Left lung (tissue), 10 donors: ENCODE data around the gene SLC22A1. TPM values are rescaled to one million over a fixed set of nuclear protein-coding genes. Genes with fewer than 3 reads are reported as not detected.
A peak's percentile ranks its signal among the peaks of the same experiment; 100 is the strongest.
"Not testable (repeated sequence)": the region's sequence is repeated elsewhere in the genome, so short reads cannot be mapped to it uniquely, and the experiment has no call there.

Experiments used
- ATAC-seq: fragments of 200-7000 bp; cut with Tn5 transposase; one replicate; pipeline ENCODE4 v1.9.1; 2020; ENCODE audit warnings: moderate library complexity
- DNase-seq, 4 donors: peaks; one replicate each; pipeline ENCODE4 v3.0.0-alpha.2; 2013 to 2020
- H3K27ac ChIP-seq, 2 donors: fragments of 200-600 bp; sonication (generic) in 1 of 2; one replicate each; pipeline versions ENCODE4 v1.5.0 to v1.8.0; 2020 to 2021
- H3K27me3 ChIP-seq, 2 donors: fragments of 200-600 bp; sonication (generic) in 1 of 2; one replicate each; pipeline versions ENCODE4 v1.5.0 to v1.8.0; 2020 to 2021
- H3K36me3 ChIP-seq, 2 donors: fragments of 200-600 bp; sonication (generic) in 1 of 2; one replicate each; pipeline versions ENCODE4 v1.5.0 to v1.8.0; 2020 to 2021
- H3K4me1 ChIP-seq, 2 donors: fragments of 200-600 bp; one replicate each; pipeline ENCODE4 v1.8.0; 2021
- H3K4me3 ChIP-seq, 2 donors: fragments of 200-600 bp; sonication (generic) in 1 of 2; one replicate each; pipeline versions ENCODE4 v1.5.0 to v1.8.0; 2020 to 2021; ENCODE audit warnings: mild to moderate bottlenecking in 1 of 2
- H3K9me3 ChIP-seq, 2 donors: fragments of 200-600 bp; sonication (generic) in 1 of 2; one replicate each; pipeline versions ENCODE4 v1.5.0 to v1.8.0; 2020 to 2021
- CTCF ChIP-seq, 2 donors: fragments of 200-600 bp; sonication (generic) in 1 of 2; IDR thresholded peaks; one replicate each; pipeline versions ENCODE4 v1.5.0 to v1.8.0; 2021; ENCODE audit warnings: antibody characterized with exemption in 2 of 2
- intact Hi-C, 2 donors: fragments of 100-400 bp; cut with DNase I; formaldehyde crosslinking; loops; one replicate each; pipeline versions ENCODE4 v1.11.2 to v1.14.2; 2022
- polyA plus RNA-seq, 6 donors: library from polyadenylated mRNA; unstranded; fragments of 120-200 nt; gene quantifications; one replicate each; pipeline ENCODE4 v1.2.1, GENCODE V29; 2013; ENCODE audit not compliant: insufficient read length in 6 of 6
- total RNA-seq, 2 donors: library from RNA; stranded (reverse); fragmentation: NEBNext Ultra II Directional; extraction: Animal tissue kit (Norgen Biotek cat#: 25700); gene quantifications; one replicate each; pipeline ENCODE4 v1.2.1, GENCODE V29; 2021
- donor health status: DM: no; HTN: yes; CAD: no.
- donor health status: DM: no; HTN: no; CAD: no.

SLC22A1 gene
- total and polyA plus RNA-seq, 8 donors = 0.24 to 2.7 (median 0.45) TPM

DNA sequence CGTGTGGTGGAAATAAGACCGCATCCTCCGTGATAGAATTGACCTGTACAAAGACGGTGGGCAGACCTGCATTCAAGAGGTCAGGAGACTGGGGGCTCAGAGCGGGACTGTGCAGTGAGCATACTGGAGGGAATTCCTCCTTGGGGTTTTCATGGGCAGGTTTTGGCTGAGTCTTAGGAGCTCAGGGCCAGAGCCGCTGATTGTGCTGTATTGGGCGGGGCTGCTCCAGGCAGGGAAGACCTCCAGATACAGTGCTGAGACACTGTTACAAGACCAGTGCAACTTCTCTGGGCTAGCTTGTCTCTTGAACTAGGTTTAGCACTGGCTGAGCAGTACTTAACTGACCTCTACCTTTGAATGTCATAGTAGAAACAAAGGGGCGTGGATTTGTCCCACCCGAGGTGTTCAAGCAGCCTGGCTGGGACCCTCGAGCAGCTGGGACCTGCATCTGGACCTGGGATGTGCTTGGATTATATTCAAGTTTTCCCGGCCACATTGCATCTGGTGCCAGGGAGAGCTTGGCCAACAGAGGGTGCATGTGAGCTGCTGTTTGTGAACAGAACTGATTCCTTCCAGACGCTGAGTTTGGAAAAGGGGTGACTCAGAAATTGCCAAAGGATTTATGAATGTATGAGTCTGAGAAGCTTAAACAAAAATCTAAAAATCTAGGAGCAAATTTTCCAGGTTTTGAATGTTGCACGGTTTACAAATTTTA lies 33.4 kb upstream of the SLC22A1 start:
- Histone ChIP-seq H3K27ac (no peak overlapping the region), H3K36me3 (peaks cover 0 to 100% of the 10 kb centered on the region in 2 donors), H3K4me3 (no peak overlapping the region), H3K9me3 (no peaks in the 10 kb centered on the region), H3K4me1 (no peaks in the 10 kb centered on the region), H3K27me3 (no peaks in the 10 kb centered on the region)
- peak; percentile 35 to 41 for TF ChIP-seq CTCF (IDR thresholded peaks at IDR 0.05)
- peak in 2 of 4 donors; percentile 44 to 63 for DNase-seq
- peak; percentile 70 for ATAC-seq
- intact Hi-C loops = loop anchor here in 1 of 2 donors (5.0 kb wide), 1 partner anchor 369 kb away; no protein-coding TSS in a partner anchor

- Histone ChIP-seq H3K4me3 (no peak overlapping the region), H3K27ac (no peak overlapping the region), H3K9me3 (no peaks in the 10 kb centered on the region), H3K36me3 (peaks cover 0 to 100% of the 10 kb centered on the region in 2 donors), H3K27me3 (no peaks in the 10 kb centered on the region), H3K4me1 (no peaks in the 10 kb centered on the region)
- intact Hi-C loops = loop anchor here in 1 of 2 donors (5.0 kb wide), 1 partner anchor 368 kb away; no protein-coding TSS in a partner anchor
- DNase-seq = no peak
- no peak for TF ChIP-seq CTCF (IDR thresholded peaks at IDR 0.05)
- no peak for ATAC-seq
These were observed 32.7 kb upstream of the SLC22A1 start for GRCh38 chr6:160088784-160089533.

DNA sequence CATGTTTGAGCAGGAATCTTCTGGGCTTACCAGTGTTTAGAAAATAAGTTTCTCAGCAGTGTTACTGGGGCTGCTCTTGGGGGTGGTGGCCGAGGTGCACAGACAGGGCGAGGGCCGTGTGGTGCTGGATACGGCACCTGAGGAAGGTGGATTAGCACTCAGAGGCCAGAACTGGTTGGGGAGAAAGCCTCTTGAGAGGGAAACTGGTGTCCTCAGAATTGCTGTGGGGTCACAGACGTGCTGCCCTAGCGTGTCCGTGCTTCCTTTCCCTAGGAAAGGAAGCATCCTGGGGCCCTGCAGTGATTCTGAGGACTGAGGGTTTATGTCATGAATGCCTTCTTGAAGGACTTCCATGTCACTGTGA lies 32.1 kb upstream of the SLC22A1 start:
- DNase-seq (no peak), ATAC-seq (no peak)
- TF ChIP-seq CTCF (IDR thresholded peaks at IDR 0.05) = no peak
- Histone ChIP-seq H3K36me3 (peaks cover 0 to 100% of the 10 kb centered on the region in 2 donors), H3K27ac (no peak overlapping the region), H3K27me3 (no peaks in the 10 kb centered on the region), H3K9me3 (no peaks in the 10 kb centered on the region), H3K4me1 (no peaks in the 10 kb centered on the region), H3K4me3 (no peak overlapping the region)
- intact Hi-C loops = loop anchor here in 1 of 2 donors (5.0 kb wide), 1 partner anchor 368 kb away; no protein-coding TSS in a partner anchor

GRCh38 chr6:160090442-160091239 lies 31.0 kb upstream of the SLC22A1 start:
- intact Hi-C loops, ATAC-seq, H3K27me3 ChIP-seq, H3K4me3 ChIP-seq, DNase-seq, H3K27ac ChIP-seq, H3K9me3 ChIP-seq, H3K4me1 ChIP-seq: not testable (repeated sequence)
- peaks cover 0 to 100% of the 10 kb centered on the region in 2 donors for H3K36me3 ChIP-seq

GRCh38 chr6:160092176-160092575 lies 29.4 kb upstream of the SLC22A1 start:
- ATAC-seq, H3K4me1 ChIP-seq, H3K4me3 ChIP-seq, H3K9me3 ChIP-seq, intact Hi-C loops, H3K27ac ChIP-seq, DNase-seq, H3K27me3 ChIP-seq: not testable (repeated sequence)
- H3K36me3 ChIP-seq = peaks cover 0 to 100% of the 10 kb centered on the region in 2 donors
